GM12892 (cell line): Measurements from ENCODE around the gene BRD7.

Source experiments
- POLR2A ChIP-seq: IDR thresholded peaks from 2 replicates; pipeline ENCODE4 v1.6.1; 2011; ENCODE audit warnings: low read depth, low read length, control low read depth
- POLR2AphosphoS5 ChIP-seq: IDR thresholded peaks from 2 replicates; pipeline ENCODE4 v1.6.1; 2011; ENCODE audit warnings: low read depth, low read length, control low read depth
- TAF1 ChIP-seq: IDR thresholded peaks from 2 replicates; pipeline ENCODE4 v1.6.1; 2011; ENCODE audit warnings: low read depth, mild to moderate bottlenecking, control low read depth, low read length, borderline replicate concordance

- TF ChIP-seq POLR2AphosphoS5 = no peak
- TF ChIP-seq POLR2A = no peak
- TF ChIP-seq TAF1 = no peak
Observed at GRCh38 chr16:50331570-50331969, 37.2 kb downstream of the BRD7 start.
